PC-3 (cell line): ENCODE measurements around the gene LIN9.
"Not testable (repeated sequence)": the region's sequence is repeated elsewhere in the genome, so short reads cannot be mapped to it uniquely, and the experiment has no call there.

Experiments used
- CTCF ChIP-seq: fragments of 300-600 bp; sonication (generic); conservative IDR thresholded peaks from 2 replicates; pipeline ENCODE4 v1.5.1; 2017; ENCODE audit warnings: antibody characterized with exemption, low read depth, mild to moderate bottlenecking, low read length
- EZH2 ChIP-seq: fragments of 300-600 bp; sonication (generic); IDR thresholded peaks from one replicate; pipeline ENCODE4 v1.6.1; 2017; ENCODE audit warnings: antibody characterized with exemption, mild to moderate bottlenecking, low read length; ENCODE audit not compliant: unreplicated experiment

DNA sequence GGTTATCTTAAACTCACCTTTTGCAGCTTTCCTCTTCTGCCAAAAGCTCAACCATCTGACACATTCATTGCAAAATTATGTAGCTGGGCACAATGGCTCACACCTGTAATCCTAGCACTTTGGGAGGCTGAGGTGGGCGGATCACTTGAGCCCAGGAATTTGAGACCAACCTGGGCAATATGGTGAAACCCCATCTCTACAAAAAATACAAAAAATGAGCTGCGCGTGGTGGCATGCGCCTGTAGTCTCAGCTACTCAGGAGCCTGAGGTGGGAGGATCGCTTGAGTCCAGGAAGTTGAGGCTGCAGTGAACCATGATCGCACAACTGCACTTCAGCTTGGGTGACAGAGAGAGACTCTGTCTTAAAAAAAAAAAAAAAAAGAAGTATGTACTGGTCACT lies 106.3 kb downstream of the LIN9 start:
- TF ChIP-seq CTCF, EZH2: not testable (repeated sequence)
